Measurements from ENCODE around the gene NR1D1.

DNA sequence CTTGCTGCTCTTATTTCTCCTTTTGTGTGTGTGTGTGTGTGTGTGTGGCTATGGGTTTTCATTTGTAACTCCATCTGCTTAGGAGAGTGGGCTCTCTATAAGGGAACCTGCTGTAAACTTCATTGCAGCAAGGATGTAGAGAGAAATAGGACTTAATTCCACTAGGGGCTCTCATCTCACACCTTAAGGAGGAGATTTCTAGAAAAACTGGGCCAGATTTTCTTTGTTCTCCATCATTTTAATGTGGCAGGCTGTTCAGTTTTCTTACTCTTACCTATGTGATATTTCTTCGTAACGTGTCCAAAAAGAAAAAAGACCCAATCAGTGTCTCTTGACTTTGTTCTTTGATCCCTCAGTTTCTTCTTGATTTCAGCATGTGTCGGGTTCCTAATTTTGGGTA is 35.4 kb upstream of the NR1D1 start:
- TF ChIP-seq CTCF (conservative IDR thresholded peaks at IDR 0.05) (no peak; the same call in 1 of the 2 replicates), EZH2 (IDR thresholded peaks at IDR 0.05; ENCODE audit: low read depth) (no peak)
